ENCODE measurements around the gene ELOF1. TPM values are rescaled to one million over a fixed set of nuclear protein-coding genes. Genes with fewer than 3 reads are reported as not detected.

The ELOF1 gene
- total and polyA plus RNA-seq, 3 donors from 2014 or later = 131 to 262 (median 184) TPM

- no peaks in the 10 kb centered on the region for H3K27me3 ChIP-seq
- no peaks in the 10 kb centered on the region for H3K36me3 ChIP-seq (ENCODE audit: low read depth, missing control alignments)
- H3K4me1 ChIP-seq = peaks cover 4% of the 10 kb centered on the region
- no peak overlapping the region for H3K4me3 ChIP-seq
- intact Hi-C loops (cut with DNase I; ENCODE audit: low total_unique reads) = no loop called here
- no peak for DNase-seq
- 77 to 86% methylated on average over 14 to 18 of the region's 18 CpGs for WGBS, 2 donors
- H3K27ac ChIP-seq = no peak overlapping the region
- no peaks in the 10 kb centered on the region for H3K9me3 ChIP-seq
- TF ChIP-seq CTCF (IDR thresholded peaks at IDR 0.05) (no peak), POLR2A (IDR thresholded peaks at IDR 0.05) (no peak)
Measured at GRCh38 chr19:11507370-11508078, 51.5 kb downstream of the ELOF1 start.

GRCh38 chr19:11506967-11507366 lies 52.1 kb downstream of the ELOF1 start:
- WGBS, 2 donors = 77 to 79% methylated on average over 6 of the region's 6 CpGs
- H3K4me3 ChIP-seq = no peak overlapping the region
- no peak for DNase-seq
- H3K27me3 ChIP-seq = no peaks in the 10 kb centered on the region
- intact Hi-C loops (cut with DNase I; ENCODE audit: low total_unique reads) = no loop called here
- TF ChIP-seq POLR2A (IDR thresholded peaks at IDR 0.05) = no peak
- H3K9me3 ChIP-seq = no peaks in the 10 kb centered on the region
- peaks cover 4% of the 10 kb centered on the region for H3K4me1 ChIP-seq
- no peaks in the 10 kb centered on the region for H3K36me3 ChIP-seq (ENCODE audit: low read depth, missing control alignments)
- H3K27ac ChIP-seq = no peak overlapping the region

GRCh38 chr19:11506101-11506555 lies 52.9 kb downstream of the ELOF1 start:
- Histone ChIP-seq H3K36me3 (ENCODE audit: low read depth, missing control alignments) (no peaks in the 10 kb centered on the region), H3K27ac (peak overlapping the region; percentile 89 to 93), H3K4me1 (peaks cover 4% of the 10 kb centered on the region), H3K9me3 (no peaks in the 10 kb centered on the region), H3K27me3 (no peaks in the 10 kb centered on the region), H3K4me3 (peak overlapping the region; percentile 89 to 99)
- DNase-seq = no peak
- no peak for TF ChIP-seq CTCF (IDR thresholded peaks at IDR 0.05)
- TF ChIP-seq POLR2A (IDR thresholded peaks at IDR 0.05) = no peak
- WGBS, 2 donors = 20 to 30% methylated on average over 20 of the region's 20 CpGs
- intact Hi-C loops (cut with DNase I; ENCODE audit: low total_unique reads) = no loop called here

- Histone ChIP-seq H3K4me3 (peak within 1 kb of the TSS; percentile 89 to 99), H3K27ac (peak within 1 kb of the TSS; percentile 89 to 93), H3K36me3 (ENCODE audit: low read depth, missing control alignments) (no peaks in the 10 kb centered on the region), H3K27me3 (no peaks in the 10 kb centered on the region), H3K9me3 (no peaks in the 10 kb centered on the region), H3K4me1 (peaks cover 4% of the 10 kb centered on the region)
- peak; percentile 94 for DNase-seq
- intact Hi-C loops (cut with DNase I; ENCODE audit: low total_unique reads) = no loop called here
- 1% methylated on average over 16 to 36 of the region's 65 CpGs for WGBS, 2 donors
- TF ChIP-seq POLR2A (IDR thresholded peaks at IDR 0.05) (no peak), CTCF (IDR thresholded peaks at IDR 0.05) (no peak)
Measured at GRCh38 chr19:11505504-11506100, 53.4 kb downstream of the ELOF1 start, which contains the start of gene ZNF653. Gene ZNF653, minus strand, starts transcription at chr19:11505839. Its CDS starts 53 bp downstream, at chr19:11505786.

- Histone ChIP-seq H3K9me3 (no peaks in the 10 kb centered on the region), H3K4me3 (peak overlapping the region; percentile 89 to 99), H3K4me1 (peaks cover 8% of the 10 kb centered on the region), H3K27me3 (no peaks in the 10 kb centered on the region), H3K27ac (peak overlapping the region; percentile 89 to 93), H3K36me3 (ENCODE audit: low read depth, missing control alignments) (no peaks in the 10 kb centered on the region)
- peak; percentile 98 for DNase-seq
- 0% methylated on average over 2 to 20 of the region's 33 CpGs for WGBS, 2 donors
- no peak for TF ChIP-seq POLR2A (IDR thresholded peaks at IDR 0.05)
- no peak for TF ChIP-seq CTCF (IDR thresholded peaks at IDR 0.05)
- intact Hi-C loops (cut with DNase I; ENCODE audit: low total_unique reads) = no loop called here
Measured at GRCh38 chr19:11505032-11505503, 54.0 kb downstream of the ELOF1 start.

All from testis (tissue), 3 donors.